Measurements from ENCODE around the gene RNF187. TPM values are rescaled to one million over a fixed set of nuclear protein-coding genes. Genes with fewer than 3 reads are reported as not detected.

The RNF187 gene
- total and polyA plus RNA-seq, 8 donors = 8.9 to 44.6 (median 27.8) TPM

GRCh38 chr1:228544021-228544850 is 57.1 kb downstream of the RNF187 start:
- no peak for TF ChIP-seq POLR2A (IDR thresholded peaks at IDR 0.05)
- no peak for TF ChIP-seq CTCF (IDR thresholded peaks at IDR 0.05)
- TF ChIP-seq EP300 (IDR thresholded peaks at IDR 0.05) = no peak
- TF ChIP-seq POLR2AphosphoS5 (IDR thresholded peaks at IDR 0.05) = no peak
- H3K27me3 ChIP-seq = peaks cover 0 to 44% (median 0%) of the 10 kb centered on the region in 3 donors

DNA sequence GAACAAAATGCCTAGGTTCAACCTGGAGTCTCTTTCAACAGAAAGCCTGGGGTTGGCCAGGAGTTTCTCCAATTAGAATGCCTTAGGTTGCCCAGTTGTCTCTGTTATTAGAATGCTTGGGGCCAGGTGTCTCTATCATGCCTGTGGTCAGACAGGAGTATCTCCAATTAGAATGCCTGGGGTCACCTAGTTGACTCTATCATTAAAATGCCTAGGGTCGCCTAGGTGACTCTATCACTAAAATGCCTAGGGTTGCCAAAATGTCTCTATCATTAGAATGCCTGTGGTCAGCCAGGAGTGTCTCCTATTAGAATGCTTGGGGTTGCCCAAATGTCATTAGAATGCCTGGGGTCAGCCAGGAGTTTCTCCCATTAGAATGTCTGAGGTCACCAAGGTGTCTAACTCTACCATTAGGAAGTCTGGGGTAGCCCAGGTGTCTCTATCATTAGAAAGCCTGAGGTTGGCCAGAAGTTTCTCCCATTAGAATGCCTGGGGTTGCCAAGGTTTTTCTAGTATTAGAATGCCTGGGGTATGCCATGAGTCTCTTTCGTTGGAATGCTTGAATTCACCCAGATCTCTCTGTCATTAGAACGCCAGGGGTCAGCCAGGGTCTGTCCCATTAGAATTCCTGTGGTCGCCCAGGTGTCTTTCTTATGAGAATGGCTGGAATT is 57.9 kb downstream of the RNF187 start:
- intact Hi-C loops (cut with DNase I; ENCODE audit: low total_unique reads) = no loop called here
- no peaks in the 10 kb centered on the region for H3K9me3 ChIP-seq
- no peak for DNase-seq
- H3K4me3 ChIP-seq = no peak overlapping the region
- 43 to 57% (median 50%) methylated on average over 4 of the region's 4 CpGs for WGBS, 5 donors
- no peaks in the 10 kb centered on the region for H3K4me1 ChIP-seq
- H3K36me3 ChIP-seq = no peaks in the 10 kb centered on the region
- peaks cover 0 to 46% (median 0%) of the 10 kb centered on the region in 3 donors for H3K27me3 ChIP-seq
- TF ChIP-seq POLR2A (IDR thresholded peaks at IDR 0.05) (no peak), EP300 (IDR thresholded peaks at IDR 0.05) (no peak), POLR2AphosphoS5 (IDR thresholded peaks at IDR 0.05) (no peak), CTCF (IDR thresholded peaks at IDR 0.05) (no peak)
- H3K27ac ChIP-seq = no peak overlapping the region

More at GRCh38 chr1:228544021-228544850, 57.1 kb downstream of the RNF187 start:
- WGBS, 5 donors = 41 to 62% (median 55%) methylated on average over 6 to 7 of the region's 7 CpGs
- Histone ChIP-seq H3K9me3 (no peaks in the 10 kb centered on the region), H3K36me3 (no peaks in the 10 kb centered on the region), H3K4me3 (no peak overlapping the region), H3K4me1 (no peaks in the 10 kb centered on the region), H3K27ac (no peak overlapping the region)
- intact Hi-C loops (cut with DNase I; ENCODE audit: low total_unique reads) = no loop called here
- no peak for DNase-seq

Small RNA genes lying within 50 kb of the gene (small RNA-seq; reads per million reads assigned to genes)
- 0 reads per million in 4 donors for gene MIR4666A

Other genes starting within 250 kb of the RNF187 start
- gene TRIM11, start 80.5 kb upstream of the RNF187 start, total RNA-seq = 100 to 1,000 TPM in 1 of 5 donors, 10 to 100 TPM in 3, 1 to 10 TPM in 1; 7.1 to 163 (median 23.9) TPM
- gene TRIM11, start 80.5 kb upstream of the RNF187 start, polyA plus RNA-seq = 10 to 100 TPM in 2 of 3 donors, 1 to 10 TPM in 1; 9.4 to 15.7 (median 10.8) TPM
- 1 to 10 TPM in 3 of 5 donors, not detected in 2; 1.8 to 6.2 (median 5.3) TPM for gene TRIM17, start 70.5 kb upstream of the RNF187 start, total RNA-seq
- gene TRIM17, start 70.5 kb upstream of the RNF187 start, polyA plus RNA-seq = 1 to 10 TPM in 2 of 3 donors, not detected in 1; 1.2 to 1.7 TPM
- gene RHOU, start 248.1 kb downstream of the RNF187 start, total RNA-seq = 10 to 100 TPM in 4 of 5 donors, 1 to 10 TPM in 1; 1.2 to 75.5 (median 30.0) TPM
- gene RHOU, start 248.1 kb downstream of the RNF187 start, polyA plus RNA-seq = 10 to 100 TPM; 15.5 to 35.6 (median 16.9) TPM

Data from stomach (tissue), 9 donors.